H1 (cell line): ENCODE measurements around the gene SNTG2. TPM values are rescaled to one million over a fixed set of nuclear protein-coding genes. Genes with fewer than 3 reads are reported as not detected.

Experiments
- CTCF ChIA-PET: fragments of 300-600 bp; sonication (Branson Sonifier 250); formaldehyde crosslinking; loops from one replicate; lab custom pipeline; 2021; ENCODE audit not compliant: partially characterized antibody; lab: Charles Lee
- POLR2A ChIA-PET: fragments of 300-600 bp; sonication (Branson Sonifier 250); formaldehyde crosslinking; loops from one replicate; lab custom pipeline; 2021; ENCODE audit warnings: inconsistent platforms; ENCODE audit not compliant: partially characterized antibody; lab: Charles Lee
- DNase-seq, 2 experiments: peaks; one replicate each; pipeline versions ENCODE4 v3.0.0 to v3.0.0-alpha.2; 2010 to 2022; ENCODE audit warnings: low spot score in 2 of 2, low read depth in 1 of 2, mixed read lengths in 1 of 2
- FAIRE-seq: peaks from 2 replicates; lab custom pipeline; 2011; peaks lifted over from hg19 to GRCh38; lab: Jason Lieb, UNC
- H2AFZ ChIP-seq: 2 replicates; pipeline ENCODE4 v1.8.1; 2012; ENCODE audit warnings: low read length, inconsistent platforms
- H2AK5ac ChIP-seq: 2 replicates; pipeline ENCODE4 v1.6.1; 2013; ENCODE audit warnings: low read depth, low read length
- H2BK120ac ChIP-seq: replicated peaks from 2 replicates; pipeline ENCODE3; 2013; ENCODE audit warnings: low read depth, low read length, inconsistent platforms
- H2BK12ac ChIP-seq: 2 replicates; pipeline ENCODE4 v1.6.1; 2013; ENCODE audit warnings: low read depth, low read length
- H2BK15ac ChIP-seq: 2 replicates; pipeline ENCODE4 v1.6.1; 2013; ENCODE audit warnings: low read length
- H2BK20ac ChIP-seq: 2 replicates; pipeline ENCODE4 v1.6.1; 2013; ENCODE audit warnings: low read length
- H2BK5ac ChIP-seq: 2 replicates; pipeline ENCODE4 v1.6.1; 2013; ENCODE audit warnings: low read depth, low read length
- H3K14ac ChIP-seq: 2 replicates; pipeline ENCODE4 v1.6.1; 2013; ENCODE audit warnings: inconsistent platforms; ENCODE audit not compliant: insufficient read length
- H3K18ac ChIP-seq: 2 replicates; pipeline ENCODE4 v1.6.1; 2013; ENCODE audit warnings: low read length; ENCODE audit errors: extremely low read depth
- H3K23ac ChIP-seq: 2 replicates; pipeline ENCODE4 v1.6.1; 2013; ENCODE audit warnings: inconsistent platforms; ENCODE audit not compliant: insufficient read length
- H3K23me2 ChIP-seq: 2 replicates; pipeline ENCODE4 v1.6.1; 2013; ENCODE audit warnings: low read depth, low read length
- H3K27ac ChIP-seq: 2 replicates; pipeline ENCODE4 v1.6.1; 2011; ENCODE audit warnings: low read depth, low read length, inconsistent platforms
- H3K27me3 ChIP-seq, 4 experiments: replicated peaks in 1 of 4; 1 replicate in 1 of 4; 2 replicates in 3 of 4; pipeline versions ENCODE4 v1.6.1 to v1.8.1; 2011 to 2013; ENCODE audit warnings: low read length in 3 of 4, mild to moderate bottlenecking in 3 of 4, inconsistent platforms in 2 of 4, mixed read lengths in 2 of 4, moderate library complexity in 1 of 4; ENCODE audit not compliant: control insufficient read depth in 3 of 4, insufficient read depth in 3 of 4; ENCODE audit errors: extremely low read depth in 1 of 4
- H3K36me3 ChIP-seq, 4 experiments: 2 replicates each; pipeline versions ENCODE4 v1.6.1 to v1.8.1; 2011 to 2013; ENCODE audit warnings: mild to moderate bottlenecking in 4 of 4, low read length in 3 of 4, moderate library complexity in 2 of 4, control low read depth in 1 of 4, inconsistent platforms in 1 of 4; ENCODE audit not compliant: insufficient read depth in 4 of 4, control insufficient read depth in 2 of 4
- H3K4ac ChIP-seq: replicated peaks from 2 replicates; pipeline ENCODE3; 2013; ENCODE audit warnings: low read length, low read depth, mixed read lengths, inconsistent platforms; ENCODE audit not compliant: insufficient read length
- H3K4me1 ChIP-seq, 4 experiments: replicated peaks in 1 of 4; 1 replicate in 1 of 4; 2 replicates in 3 of 4; pipeline versions ENCODE4 v1.6.1 to v1.8.1; 2011 to 2013; ENCODE audit warnings: low read length in 3 of 4, inconsistent platforms in 2 of 4, mixed read lengths in 1 of 4; ENCODE audit not compliant: insufficient read depth in 4 of 4, control insufficient read depth in 3 of 4
- H3K4me2 ChIP-seq, 2 experiments: 2 replicates each; pipeline versions ENCODE4 v1.6.1 to v1.8.1; 2011 to 2013; ENCODE audit warnings: low read depth in 2 of 2, low read length in 2 of 2, control low read depth in 1 of 2, inconsistent platforms in 1 of 2, mild to moderate bottlenecking in 1 of 2; ENCODE audit not compliant: insufficient read depth in 1 of 2
- H3K4me3 ChIP-seq, 4 experiments: fragments of 200-600, 300-600 bp in 1 of 4; sonication (generic), shearing (Covaris generic), sonication (Bioruptor Twin) in 1 of 4; 2 replicates each; pipeline versions ENCODE4 v1.5.1 to v1.8.1; 2011 to 2016; ENCODE audit warnings: low read length in 4 of 4, low read depth in 3 of 4, control low read depth in 2 of 4, inconsistent platforms in 2 of 4, mild to moderate bottlenecking in 2 of 4, mixed read lengths in 1 of 4, moderate library complexity in 1 of 4; ENCODE audit not compliant: insufficient read depth in 2 of 4; ENCODE audit errors: extremely low read depth in 1 of 4
- H3K56ac ChIP-seq: replicated peaks from 2 replicates; pipeline ENCODE3; 2013; ENCODE audit warnings: low read depth, mild to moderate bottlenecking, mixed read lengths, low read length, inconsistent platforms; ENCODE audit not compliant: insufficient read length
- H3K79me1 ChIP-seq: 2 replicates; pipeline ENCODE4 v1.6.1; 2013; ENCODE audit warnings: low read depth, low read length, control low read depth
- H3K79me2 ChIP-seq, 2 experiments: 2 replicates each; pipeline versions ENCODE4 v1.6.1 to v1.8.1; 2012 to 2013; ENCODE audit warnings: low read length in 2 of 2, mild to moderate bottlenecking in 2 of 2, inconsistent platforms in 1 of 2; ENCODE audit not compliant: insufficient read depth in 2 of 2, control insufficient read depth in 1 of 2
- H3K9ac ChIP-seq, 4 experiments: replicated peaks in 1 of 4; 1 replicate in 1 of 4; 2 replicates in 3 of 4; pipeline versions ENCODE4 v1.6.1 to v1.8.1; 2011 to 2013; ENCODE audit warnings: low read depth in 3 of 4, low read length in 3 of 4, control low read depth in 2 of 4, mild to moderate bottlenecking in 2 of 4, moderate library complexity in 2 of 4, inconsistent platforms in 1 of 4; ENCODE audit errors: extremely low read depth in 1 of 4
- H3K9me3 ChIP-seq, 2 experiments: 2 replicates each; pipeline versions ENCODE4 v1.6.1 to v1.8.1; 2012 to 2013; ENCODE audit warnings: mild to moderate bottlenecking in 2 of 2, moderate library complexity in 2 of 2, control low read depth in 1 of 2, inconsistent platforms in 1 of 2, low read depth in 1 of 2, low read length in 1 of 2, mixed read lengths in 1 of 2; ENCODE audit not compliant: insufficient read depth in 2 of 2
- H4K20me1 ChIP-seq, 2 experiments: replicated peaks in 1 of 2; 2 replicates each; pipeline versions ENCODE3 to v1.8.1; 2011 to 2013; ENCODE audit warnings: inconsistent platforms in 2 of 2, low read length in 2 of 2, mild to moderate bottlenecking in 1 of 2; ENCODE audit not compliant: insufficient read depth in 2 of 2, control insufficient read depth in 1 of 2
- H4K5ac ChIP-seq: 2 replicates; pipeline ENCODE4 v1.6.1; 2013; ENCODE audit warnings: low read length, low read depth, mixed read lengths, inconsistent platforms; ENCODE audit not compliant: insufficient read length
- H4K8ac ChIP-seq: 2 replicates; pipeline ENCODE4 v1.8.0; 2013; ENCODE audit warnings: mild to moderate bottlenecking, moderate library complexity, low read length, inconsistent platforms; ENCODE audit not compliant: insufficient read depth; ENCODE audit errors: extremely low read depth
- H4K91ac ChIP-seq: replicated peaks from 2 replicates; pipeline ENCODE3; 2013; ENCODE audit warnings: low read length, mixed read lengths, inconsistent platforms; ENCODE audit not compliant: insufficient read length
- CBX8 ChIP-seq: fragments of 300-800, 300-1000 bp; sonication (generic); IDR thresholded peaks from 2 replicates; pipeline ENCODE4 v1.7.1; 2016; ENCODE audit warnings: low read depth, low read length, borderline replicate concordance
- CTBP2 ChIP-seq: IDR thresholded peaks from 2 replicates; pipeline ENCODE4 v1.7.0; 2011; ENCODE audit warnings: borderline replicate concordance, mild to moderate bottlenecking, moderate library complexity, mixed read lengths, low read length; ENCODE audit not compliant: insufficient read depth, insufficient read length
- EZH2 ChIP-seq: fragments of 200-600 bp; sonication (generic); IDR thresholded peaks from 2 replicates; pipeline ENCODE4 v1.7.1; 2012; ENCODE audit warnings: low read depth, mild to moderate bottlenecking, moderate library complexity, low read length, inconsistent platforms; ENCODE audit not compliant: severe bottlenecking
- FOSL1 ChIP-seq: IDR thresholded peaks from 2 replicates; pipeline ENCODE4 v1.6.1; 2011; ENCODE audit warnings: mild to moderate bottlenecking, low read depth, low read length, moderate library complexity; ENCODE audit not compliant: insufficient read depth
- GABPA ChIP-seq: IDR thresholded peaks from 2 replicates; pipeline ENCODE4 v1.6.1; 2011; ENCODE audit warnings: mild to moderate bottlenecking, low read length, moderate library complexity, borderline replicate concordance; ENCODE audit not compliant: insufficient read depth
- PHF8 ChIP-seq: fragments of 200-600 bp; sonication (generic); conservative IDR thresholded peaks from 2 replicates; pipeline ENCODE4 v1.7.1; 2012; ENCODE audit warnings: low read depth, mild to moderate bottlenecking, inconsistent platforms, low read length, moderate library complexity
- RAD21 ChIP-seq, 2 experiments: IDR thresholded peaks in 1 of 2; conservative IDR thresholded peaks in 1 of 2; 2 replicates each; pipeline ENCODE4 v1.6.1; 2011; ENCODE audit warnings: low read depth in 2 of 2, low read length in 2 of 2, improper control_type of control experiment in 1 of 2, inconsistent platforms in 1 of 2, mild to moderate bottlenecking in 1 of 2, moderate library complexity in 1 of 2
- SP2 ChIP-seq: IDR thresholded peaks from 2 replicates; pipeline ENCODE4 v1.6.1; 2012; ENCODE audit warnings: mild to moderate bottlenecking, low read length, inconsistent platforms
- TBP ChIP-seq: IDR thresholded peaks from 2 replicates; pipeline ENCODE4 v1.6.1; 2011; ENCODE audit warnings: low read depth, low read length, improper control_type of control experiment
- YY1 ChIP-seq: IDR thresholded peaks from 2 replicates; pipeline ENCODE4 v1.6.1; 2011; ENCODE audit warnings: low read depth, mild to moderate bottlenecking, low read length
- WGBS, 2 experiments: shearing (Covaris generic) in 1 of 2; methylation state at CpG; one replicate each; pipeline versions ENCODE4 v1.1.6 to v1.1.7; 2013 to 2015; ENCODE audit warnings: low lambda C conversion rate in 2 of 2, mixed read lengths in 2 of 2, inconsistent platforms in 1 of 2, low coverage in 1 of 2, missing lambda C conversion rate in 1 of 2; ENCODE audit not compliant: insufficient replicate concordance in 2 of 2, insufficient coverage in 1 of 2, insufficient read length in 1 of 2; ENCODE audit errors: extremely low coverage in 1 of 2, missing lambda C conversion rate in 1 of 2; 5-methylcytosine and 5-hydroxymethylcytosine counted together
- polyA plus RNA-seq, 7 experiments: library from polyadenylated mRNA; depleted of rRNA in 3 of 7; stranded (reverse) in 5 of 7; unstranded in 2 of 7; fragments of >200 nt in 5 of 7; fragments of 200-250 nt in 2 of 7; gene quantifications; 1 replicate in 5 of 7; 2 replicates in 1 of 7; 4 replicates in 1 of 7; pipeline versions ENCODE4 v1.2.1 to v1.2.3, GENCODE V29; 2011 to 2013; ENCODE audit warnings: missing spikeins in 2 of 7, mixed read lengths in 2 of 7
- total RNA-seq: library from RNA; stranded (reverse); fragmentation: NEBNext Ultra II Directional; extraction: Animal tissue kit (Norgen Biotek cat#: 25700); gene quantifications from 2 replicates; pipeline ENCODE4 v1.2.1, GENCODE V29; 2021
- TF ChIP-seq, protein P1 (sequence below): IDR thresholded peaks from 2 replicates; pipeline ENCODE4 v1.6.1; 2011; ENCODE audit warnings: low read length, improper control_type of control experiment

The SNTG2 gene
- total and polyA plus RNA-seq, 2 of the 8 experiments (the other 6 are each of a cell fraction or from before 2014, with no cell fraction given), result 6.6 to 18.1 TPM

- no peak overlapping the region for H4K8ac ChIP-seq
- H3K23me2 ChIP-seq, result no peaks in the 10 kb centered on the region
- no peak overlapping the region for H4K91ac ChIP-seq
- no peaks in the 10 kb centered on the region for H3K4me1 ChIP-seq
- no peak overlapping the region for H4K5ac ChIP-seq
- ChIA-PET POLR2A (no interaction called here), CTCF (no interaction called here)
- no peaks in the 10 kb centered on the region; a peak in 1 of 4 replicates for H3K79me2 ChIP-seq
- 83% methylated on average over 5 of the region's 5 CpGs; no CpG with 5 or more reads in 1 of the 2 experiments for WGBS, 2 experiments
- no peak overlapping the region for H2BK5ac ChIP-seq
- H3K4me2 ChIP-seq, result no peak overlapping the region
- no peak overlapping the region for H3K4ac ChIP-seq
- peaks cover 0 to 7% (median 3%) of the 10 kb centered on the region in 4 experiments; a peak in 2 of 8 replicates for H3K36me3 ChIP-seq
- FAIRE-seq (no peak), DNase-seq (no peak)
- H3K23ac ChIP-seq, result no peak overlapping the region
- no peak overlapping the region for H2BK12ac ChIP-seq
- H3K9me3 ChIP-seq, result no peaks in the 10 kb centered on the region; a peak in 1 of 4 replicates
- peaks cover 2 to 4% of the 10 kb centered on the region in 2 experiments for H4K20me1 ChIP-seq
- H3K56ac ChIP-seq, result no peak overlapping the region
- no peaks in the 10 kb centered on the region; the same call in 1 of the 2 replicates for H3K79me1 ChIP-seq
- no peak overlapping the region for H3K14ac ChIP-seq
- no peak overlapping the region for H3K9ac ChIP-seq
- no peak overlapping the region for H2AK5ac ChIP-seq
- H3K18ac ChIP-seq, result no peak overlapping the region
- H3K4me3 ChIP-seq, result no peak overlapping the region
- no peak overlapping the region for H2BK120ac ChIP-seq
- H2AFZ ChIP-seq, result no peak overlapping the region
- no peaks in the 10 kb centered on the region; a peak in 1 of 7 replicates for H3K27me3 ChIP-seq
- H2BK20ac ChIP-seq, result no peak overlapping the region
- no peak overlapping the region for H2BK15ac ChIP-seq
- H3K27ac ChIP-seq, result no peak overlapping the region
- TF ChIP-seq EZH2, result no peak
- no peak for TF ChIP-seq CBX8
- no peak for TF ChIP-seq TBP
- no peak for TF ChIP-seq PHF8
- TF ChIP-seq YY1, result no peak
- TF ChIP-seq GABPA, result no peak
- TF ChIP-seq, protein P1, sequence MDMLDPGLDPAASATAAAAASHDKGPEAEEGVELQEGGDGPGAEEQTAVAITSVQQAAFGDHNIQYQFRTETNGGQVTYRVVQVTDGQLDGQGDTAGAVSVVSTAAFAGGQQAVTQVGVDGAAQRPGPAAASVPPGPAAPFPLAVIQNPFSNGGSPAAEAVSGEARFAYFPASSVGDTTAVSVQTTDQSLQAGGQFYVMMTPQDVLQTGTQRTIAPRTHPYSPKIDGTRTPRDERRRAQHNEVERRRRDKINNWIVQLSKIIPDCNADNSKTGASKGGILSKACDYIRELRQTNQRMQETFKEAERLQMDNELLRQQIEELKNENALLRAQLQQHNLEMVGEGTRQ, result no peak
- no peak for TF ChIP-seq RAD21 (IDR thresholded peaks at IDR 0.05 in 1 of 2, conservative IDR thresholded peaks at IDR 0.05 in 1 of 2; ENCODE audit: low read depth in 2 of 2, low read length in 2 of 2)
- no peak for TF ChIP-seq CTBP2
- TF ChIP-seq FOSL1, result no peak
- TF ChIP-seq SP2, result no peak
These were observed 141.4 kb downstream of the SNTG2 start for GRCh38 chr2:1091895-1092585.
